H1 (cell line): ENCODE measurements around the gene SNX20.

Experiments
- EZH2 ChIP-seq: fragments of 200-600 bp; sonication (generic); IDR thresholded peaks from 2 replicates; pipeline ENCODE4 v1.7.1; 2012; ENCODE audit warnings: low read depth, mild to moderate bottlenecking, moderate library complexity, low read length, inconsistent platforms; ENCODE audit not compliant: severe bottlenecking
- GABPA ChIP-seq: IDR thresholded peaks from 2 replicates; pipeline ENCODE4 v1.6.1; 2011; ENCODE audit warnings: mild to moderate bottlenecking, low read length, moderate library complexity, borderline replicate concordance; ENCODE audit not compliant: insufficient read depth
- GTF2F1 ChIP-seq: IDR thresholded peaks from 2 replicates; pipeline ENCODE4 v1.6.1; 2012; ENCODE audit warnings: low read depth, low read length, improper control_type of control experiment, borderline replicate concordance
- HDAC6 ChIP-seq: IDR thresholded peaks from one replicate; pipeline ENCODE4 v1.7.1; 2012; ENCODE audit warnings: low read depth, mild to moderate bottlenecking, inconsistent platforms, low read length, moderate library complexity
- JUN ChIP-seq: IDR thresholded peaks from 2 replicates; pipeline ENCODE4 v1.6.1; 2011; ENCODE audit warnings: low read depth, mild to moderate bottlenecking, improper control_type of control experiment, low read length
- JUND ChIP-seq: IDR thresholded peaks from 2 replicates; pipeline ENCODE4 v1.6.1; 2011; ENCODE audit warnings: mild to moderate bottlenecking, improper control_type of control experiment, low read length
- NRF1 ChIP-seq: IDR thresholded peaks from 2 replicates; pipeline ENCODE4 v1.6.1; 2011; ENCODE audit warnings: mild to moderate bottlenecking, low read depth, low read length, improper control_type of control experiment
- POLR2A ChIP-seq, 2 experiments: IDR thresholded peaks; 1 replicate in 1 of 2; 2 replicates in 1 of 2; pipeline ENCODE4 v1.6.1; 2011; ENCODE audit warnings: low read depth in 2 of 2, low read length in 2 of 2, mild to moderate bottlenecking in 2 of 2; ENCODE audit errors: control extremely low read depth in 1 of 2
- RFX5 ChIP-seq: IDR thresholded peaks from 2 replicates; pipeline ENCODE4 v1.6.1; 2011; ENCODE audit warnings: low read depth, low read length, improper control_type of control experiment, borderline replicate concordance
- TEAD4 ChIP-seq: IDR thresholded peaks from 2 replicates; pipeline ENCODE4 v1.6.1; 2012; ENCODE audit warnings: low read depth, low read length, inconsistent platforms, mixed read lengths
- YY1 ChIP-seq: IDR thresholded peaks from 2 replicates; pipeline ENCODE4 v1.6.1; 2011; ENCODE audit warnings: low read depth, mild to moderate bottlenecking, low read length
- TF ChIP-seq, protein P1 (sequence below), 3 experiments: IDR thresholded peaks; 1 replicate in 2 of 3; 2 replicates in 1 of 3; pipeline versions ENCODE4 v1.5.1 to v1.6.1; 2011; ENCODE audit warnings: low read length in 3 of 3, mild to moderate bottlenecking in 3 of 3, inconsistent platforms in 2 of 3, low read depth in 1 of 3, moderate library complexity in 1 of 3; ENCODE audit not compliant: insufficient read depth in 1 of 3; ENCODE audit errors: control extremely low read depth in 1 of 3

DNA sequence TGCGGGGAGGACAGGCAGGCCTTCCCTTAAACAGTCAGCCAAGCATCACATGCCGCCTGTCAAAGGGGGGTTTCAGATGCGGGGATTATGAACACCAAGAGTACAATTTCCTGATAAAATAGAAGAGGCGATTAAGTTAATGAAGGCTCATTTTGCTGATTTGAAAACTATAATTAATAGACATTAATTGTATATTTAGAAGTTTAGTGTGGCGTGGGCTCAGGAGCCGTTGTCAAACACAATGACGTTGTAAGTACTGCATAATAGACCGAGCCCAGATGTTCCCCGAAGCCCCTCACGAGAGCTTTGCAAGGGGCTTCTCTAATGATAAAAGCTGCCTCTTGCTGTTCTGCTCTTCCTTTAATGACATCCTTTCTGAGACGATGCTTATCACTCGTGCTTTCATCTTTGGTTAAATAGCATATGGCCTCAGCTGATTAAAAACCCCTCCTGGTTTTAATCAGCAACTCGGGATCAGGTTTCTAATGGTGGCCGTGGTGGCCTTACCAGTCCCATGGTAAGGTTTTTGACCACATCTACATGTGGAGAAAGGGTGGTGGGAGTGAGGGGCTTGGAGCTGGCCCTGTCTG is 28.2 kb downstream of the SNX20 start:
- no peak for TF ChIP-seq EZH2
- TF ChIP-seq, protein P1, sequence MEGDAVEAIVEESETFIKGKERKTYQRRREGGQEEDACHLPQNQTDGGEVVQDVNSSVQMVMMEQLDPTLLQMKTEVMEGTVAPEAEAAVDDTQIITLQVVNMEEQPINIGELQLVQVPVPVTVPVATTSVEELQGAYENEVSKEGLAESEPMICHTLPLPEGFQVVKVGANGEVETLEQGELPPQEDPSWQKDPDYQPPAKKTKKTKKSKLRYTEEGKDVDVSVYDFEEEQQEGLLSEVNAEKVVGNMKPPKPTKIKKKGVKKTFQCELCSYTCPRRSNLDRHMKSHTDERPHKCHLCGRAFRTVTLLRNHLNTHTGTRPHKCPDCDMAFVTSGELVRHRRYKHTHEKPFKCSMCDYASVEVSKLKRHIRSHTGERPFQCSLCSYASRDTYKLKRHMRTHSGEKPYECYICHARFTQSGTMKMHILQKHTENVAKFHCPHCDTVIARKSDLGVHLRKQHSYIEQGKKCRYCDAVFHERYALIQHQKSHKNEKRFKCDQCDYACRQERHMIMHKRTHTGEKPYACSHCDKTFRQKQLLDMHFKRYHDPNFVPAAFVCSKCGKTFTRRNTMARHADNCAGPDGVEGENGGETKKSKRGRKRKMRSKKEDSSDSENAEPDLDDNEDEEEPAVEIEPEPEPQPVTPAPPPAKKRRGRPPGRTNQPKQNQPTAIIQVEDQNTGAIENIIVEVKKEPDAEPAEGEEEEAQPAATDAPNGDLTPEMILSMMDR (IDR thresholded peaks at IDR 0.05; ENCODE audit: control extremely low read depth in 1 of 3, insufficient read depth in 1 of 3, low read depth in 1 of 3, low read length in 3 of 3), result no peak
- no peak for TF ChIP-seq JUN
- TF ChIP-seq HDAC6, result no peak
- TF ChIP-seq POLR2A (IDR thresholded peaks at IDR 0.05; ENCODE audit: control extremely low read depth in 1 of 2, low read depth in 2 of 2, low read length in 2 of 2), result no peak
- TF ChIP-seq YY1, result no peak
- TF ChIP-seq JUND, result no peak
- no peak for TF ChIP-seq GABPA
- no peak for TF ChIP-seq RFX5
- no peak for TF ChIP-seq TEAD4
- TF ChIP-seq GTF2F1, result no peak
- TF ChIP-seq NRF1, result no peak
